Panc1 (cell line): ENCODE measurements around the gene INTS11.

Experiments used
- POLR2AphosphoS5 ChIP-seq: IDR thresholded peaks from 2 replicates; pipeline ENCODE4 v1.6.1; 2012; ENCODE audit warnings: mild to moderate bottlenecking, low read depth, low read length, moderate library complexity
- SIN3A ChIP-seq: IDR thresholded peaks from 2 replicates; pipeline ENCODE4 v1.6.1; 2012; ENCODE audit warnings: low read depth, mild to moderate bottlenecking, low read length, moderate library complexity, borderline replicate concordance; ENCODE audit not compliant: insufficient read depth
- TF ChIP-seq, protein P1 (sequence below), 2 experiments: IDR thresholded peaks; 2 replicates each; pipeline ENCODE4 v1.6.1; 2011 to 2012; ENCODE audit warnings: low read depth in 2 of 2, control low read depth in 1 of 2, low read length in 1 of 2, mild to moderate bottlenecking in 1 of 2, moderate library complexity in 1 of 2; ENCODE audit not compliant: insufficient read depth in 1 of 2
- TF ChIP-seq, protein P2 (sequence below): fragments of 450-650 bp; IDR thresholded peaks from 2 replicates; pipeline ENCODE4 v1.5.1; 2017; ENCODE audit warnings: mild to moderate bottlenecking

DNA sequence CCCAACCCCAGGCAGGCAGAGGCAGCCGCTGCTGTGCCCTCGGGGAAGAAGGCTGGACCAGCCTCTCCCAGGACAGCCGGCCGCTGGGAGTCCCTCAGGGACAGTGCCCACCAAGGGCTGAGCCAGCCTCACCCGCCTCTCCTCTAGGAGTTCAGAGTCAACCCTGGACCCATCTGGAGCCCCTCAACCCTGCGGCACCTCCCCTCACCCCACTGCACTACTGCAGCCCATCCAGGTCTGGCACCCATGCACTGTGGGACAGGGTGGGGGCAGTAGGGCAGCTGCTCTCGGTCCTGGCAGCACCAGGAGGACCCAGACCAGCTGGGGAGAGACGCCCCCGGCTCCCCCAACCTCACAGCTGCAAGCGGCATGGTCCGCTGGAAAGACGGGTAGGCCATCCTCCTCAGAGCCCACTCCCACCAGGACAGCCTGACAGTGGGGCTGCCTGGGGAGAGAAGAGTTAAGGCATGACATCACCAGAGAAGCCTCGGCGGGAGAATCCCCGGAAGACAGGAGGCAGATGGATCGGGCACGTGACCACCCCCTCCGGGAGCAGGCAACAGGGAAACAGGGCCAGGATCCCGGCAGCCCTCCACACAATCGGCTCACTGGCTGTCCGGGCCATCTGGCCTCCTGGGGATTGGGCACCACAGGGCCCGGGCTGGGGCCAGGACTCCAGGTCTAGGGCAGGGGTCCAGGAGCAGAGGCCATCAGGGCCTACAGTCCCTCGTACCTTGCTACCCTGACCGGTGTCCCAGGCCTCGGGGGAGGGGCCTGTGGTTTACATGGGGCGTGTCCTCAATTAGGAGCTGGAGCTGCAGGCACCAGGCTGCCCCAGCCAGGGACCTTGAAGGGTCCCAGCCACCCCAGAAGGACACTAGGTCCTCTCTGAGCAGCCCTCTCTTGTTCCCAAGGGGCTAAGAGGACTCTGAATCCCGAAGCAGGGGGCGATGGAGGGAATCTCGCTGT, 19.8 kb downstream of the INTS11 start:
- TF ChIP-seq, protein P1, sequence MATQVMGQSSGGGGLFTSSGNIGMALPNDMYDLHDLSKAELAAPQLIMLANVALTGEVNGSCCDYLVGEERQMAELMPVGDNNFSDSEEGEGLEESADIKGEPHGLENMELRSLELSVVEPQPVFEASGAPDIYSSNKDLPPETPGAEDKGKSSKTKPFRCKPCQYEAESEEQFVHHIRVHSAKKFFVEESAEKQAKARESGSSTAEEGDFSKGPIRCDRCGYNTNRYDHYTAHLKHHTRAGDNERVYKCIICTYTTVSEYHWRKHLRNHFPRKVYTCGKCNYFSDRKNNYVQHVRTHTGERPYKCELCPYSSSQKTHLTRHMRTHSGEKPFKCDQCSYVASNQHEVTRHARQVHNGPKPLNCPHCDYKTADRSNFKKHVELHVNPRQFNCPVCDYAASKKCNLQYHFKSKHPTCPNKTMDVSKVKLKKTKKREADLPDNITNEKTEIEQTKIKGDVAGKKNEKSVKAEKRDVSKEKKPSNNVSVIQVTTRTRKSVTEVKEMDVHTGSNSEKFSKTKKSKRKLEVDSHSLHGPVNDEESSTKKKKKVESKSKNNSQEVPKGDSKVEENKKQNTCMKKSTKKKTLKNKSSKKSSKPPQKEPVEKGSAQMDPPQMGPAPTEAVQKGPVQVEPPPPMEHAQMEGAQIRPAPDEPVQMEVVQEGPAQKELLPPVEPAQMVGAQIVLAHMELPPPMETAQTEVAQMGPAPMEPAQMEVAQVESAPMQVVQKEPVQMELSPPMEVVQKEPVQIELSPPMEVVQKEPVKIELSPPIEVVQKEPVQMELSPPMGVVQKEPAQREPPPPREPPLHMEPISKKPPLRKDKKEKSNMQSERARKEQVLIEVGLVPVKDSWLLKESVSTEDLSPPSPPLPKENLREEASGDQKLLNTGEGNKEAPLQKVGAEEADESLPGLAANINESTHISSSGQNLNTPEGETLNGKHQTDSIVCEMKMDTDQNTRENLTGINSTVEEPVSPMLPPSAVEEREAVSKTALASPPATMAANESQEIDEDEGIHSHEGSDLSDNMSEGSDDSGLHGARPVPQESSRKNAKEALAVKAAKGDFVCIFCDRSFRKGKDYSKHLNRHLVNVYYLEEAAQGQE (IDR thresholded peaks at IDR 0.05; ENCODE audit: insufficient read depth in 1 of 2, low read depth in 2 of 2, low read length in 1 of 2): no peak
- TF ChIP-seq, protein P2, sequence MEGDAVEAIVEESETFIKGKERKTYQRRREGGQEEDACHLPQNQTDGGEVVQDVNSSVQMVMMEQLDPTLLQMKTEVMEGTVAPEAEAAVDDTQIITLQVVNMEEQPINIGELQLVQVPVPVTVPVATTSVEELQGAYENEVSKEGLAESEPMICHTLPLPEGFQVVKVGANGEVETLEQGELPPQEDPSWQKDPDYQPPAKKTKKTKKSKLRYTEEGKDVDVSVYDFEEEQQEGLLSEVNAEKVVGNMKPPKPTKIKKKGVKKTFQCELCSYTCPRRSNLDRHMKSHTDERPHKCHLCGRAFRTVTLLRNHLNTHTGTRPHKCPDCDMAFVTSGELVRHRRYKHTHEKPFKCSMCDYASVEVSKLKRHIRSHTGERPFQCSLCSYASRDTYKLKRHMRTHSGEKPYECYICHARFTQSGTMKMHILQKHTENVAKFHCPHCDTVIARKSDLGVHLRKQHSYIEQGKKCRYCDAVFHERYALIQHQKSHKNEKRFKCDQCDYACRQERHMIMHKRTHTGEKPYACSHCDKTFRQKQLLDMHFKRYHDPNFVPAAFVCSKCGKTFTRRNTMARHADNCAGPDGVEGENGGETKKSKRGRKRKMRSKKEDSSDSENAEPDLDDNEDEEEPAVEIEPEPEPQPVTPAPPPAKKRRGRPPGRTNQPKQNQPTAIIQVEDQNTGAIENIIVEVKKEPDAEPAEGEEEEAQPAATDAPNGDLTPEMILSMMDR: no peak
- no peak for TF ChIP-seq SIN3A
- TF ChIP-seq POLR2AphosphoS5: no peak
